GM19035 (cell line): ENCODE results near the gene CCL13.

Experiments
- ATAC-seq: cut with Tn5 transposase; IDR thresholded peaks from one replicate; pipeline ENCODE4 v1.9.1; 2021; ENCODE audit not compliant: unreplicated experiment

CCL13 gene

DNA sequence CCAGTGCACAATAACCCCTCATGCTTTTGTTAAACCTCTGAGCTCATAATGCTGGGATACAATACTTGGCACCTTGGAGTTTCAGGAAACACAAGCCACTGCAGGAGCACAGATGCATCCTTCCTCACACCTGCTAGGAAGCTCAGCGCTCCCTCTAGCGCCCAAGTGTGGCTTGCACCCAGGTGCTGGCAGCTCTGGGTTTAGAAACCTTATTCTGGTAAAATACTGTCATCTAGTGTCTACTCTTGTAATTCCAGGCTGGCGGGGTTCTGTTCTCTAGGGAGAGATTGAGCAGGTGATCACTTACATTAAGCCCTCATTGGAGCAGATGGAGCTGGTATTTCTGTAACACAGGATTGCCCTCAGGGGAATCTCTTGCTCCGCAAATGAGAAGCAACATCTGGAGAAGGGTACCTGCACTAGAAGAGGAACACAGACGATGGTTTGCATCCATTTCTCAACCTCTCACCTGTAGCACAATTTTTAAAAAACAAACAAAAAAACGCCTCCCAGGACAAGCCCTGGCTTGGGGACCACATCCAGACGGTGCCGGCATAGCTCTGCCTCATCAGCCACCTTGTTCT lies 5.3 kb downstream of the CCL13 start:
- peak; percentile 73 for ATAC-seq

DNA sequence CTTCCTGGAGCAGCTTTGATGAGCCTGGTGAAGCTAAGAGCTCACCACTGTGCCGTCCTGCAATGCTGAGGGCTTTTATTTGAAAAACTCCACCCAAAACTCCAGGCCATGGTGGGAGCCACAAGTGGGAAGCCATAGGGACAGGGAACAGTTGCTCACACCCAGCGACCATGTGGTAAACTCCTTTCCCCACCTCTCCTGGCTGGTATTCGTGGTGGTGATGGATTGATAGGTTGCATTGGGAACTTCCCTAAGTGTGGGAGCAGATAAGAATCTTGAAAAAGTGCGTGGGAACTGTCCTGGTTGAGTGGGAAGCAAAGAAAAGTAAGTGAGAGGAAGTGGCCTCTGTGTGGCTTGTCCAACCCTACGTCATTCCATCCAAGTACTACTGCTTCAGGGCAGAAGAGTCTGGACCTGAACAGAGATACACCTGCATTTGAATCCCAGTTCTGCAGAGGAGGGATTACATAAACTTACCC lies 6.9 kb downstream of the CCL13 start, which contains the start of gene CCL1:
TSS of gene CCL1 (minus strand) at position 51 of the 479 bp plus-strand sequence. CDS start 72 bp downstream, outside the sequence.
- ATAC-seq, result no peak

DNA sequence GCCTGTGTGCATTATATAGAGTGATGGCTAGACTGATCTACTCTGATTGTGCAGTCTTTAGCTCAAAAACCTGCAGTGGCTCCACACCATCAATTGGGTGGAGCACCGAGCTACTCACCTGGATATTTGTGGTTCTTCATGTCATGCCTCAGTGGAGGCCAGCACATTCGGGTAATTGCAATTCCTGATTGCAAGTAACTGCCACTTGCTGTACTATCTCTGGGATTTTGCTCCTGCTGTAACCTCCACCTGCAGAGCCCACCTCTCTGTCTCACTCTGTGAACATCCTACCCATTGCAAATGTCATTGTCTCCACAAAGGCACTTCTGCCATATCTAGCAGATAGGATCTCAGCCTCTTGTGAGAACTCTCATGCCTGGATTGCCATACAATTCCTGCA lies 8.5 kb downstream of the CCL13 start:
- ATAC-seq, result no peak

DNA sequence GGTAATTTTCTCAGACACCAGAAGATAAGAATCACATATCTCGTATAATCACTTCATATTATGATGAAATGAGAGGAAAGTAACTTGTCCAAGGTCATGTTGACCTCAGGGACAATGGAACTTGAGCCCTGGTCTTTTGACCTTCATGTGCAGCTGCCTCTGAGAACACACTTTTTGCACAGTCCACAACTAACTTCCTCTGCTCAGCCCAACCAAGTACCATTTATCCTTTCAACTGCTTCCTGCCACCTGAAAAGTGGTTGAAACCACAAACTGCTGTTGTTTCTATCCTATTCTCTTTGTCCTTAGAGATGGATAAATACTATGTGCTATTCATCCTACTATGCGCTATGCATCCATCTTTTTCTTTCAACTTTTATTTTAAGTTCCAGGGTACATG lies 9.1 kb downstream of the CCL13 start:
- no peak for ATAC-seq

DNA sequence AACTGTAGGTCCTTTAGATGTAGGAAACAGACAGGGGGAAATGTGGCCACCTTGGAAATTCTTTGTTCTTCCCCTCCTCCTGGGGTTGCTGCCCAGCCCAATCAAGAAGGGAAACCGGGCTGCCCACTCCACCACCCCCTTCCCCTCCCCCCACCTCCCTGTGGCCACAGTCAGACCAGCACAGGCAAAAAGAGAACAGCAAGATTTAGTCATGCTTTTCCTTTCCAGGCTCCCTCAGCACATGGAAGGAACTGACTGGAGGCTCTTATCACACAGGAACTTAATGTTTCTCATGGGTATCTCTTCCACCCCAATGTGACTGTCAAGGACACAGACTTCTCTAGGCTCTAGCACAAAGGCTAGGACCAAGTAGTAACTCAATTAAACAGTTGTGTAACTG lies 9.7 kb downstream of the CCL13 start:
- ATAC-seq, result no peak

DNA sequence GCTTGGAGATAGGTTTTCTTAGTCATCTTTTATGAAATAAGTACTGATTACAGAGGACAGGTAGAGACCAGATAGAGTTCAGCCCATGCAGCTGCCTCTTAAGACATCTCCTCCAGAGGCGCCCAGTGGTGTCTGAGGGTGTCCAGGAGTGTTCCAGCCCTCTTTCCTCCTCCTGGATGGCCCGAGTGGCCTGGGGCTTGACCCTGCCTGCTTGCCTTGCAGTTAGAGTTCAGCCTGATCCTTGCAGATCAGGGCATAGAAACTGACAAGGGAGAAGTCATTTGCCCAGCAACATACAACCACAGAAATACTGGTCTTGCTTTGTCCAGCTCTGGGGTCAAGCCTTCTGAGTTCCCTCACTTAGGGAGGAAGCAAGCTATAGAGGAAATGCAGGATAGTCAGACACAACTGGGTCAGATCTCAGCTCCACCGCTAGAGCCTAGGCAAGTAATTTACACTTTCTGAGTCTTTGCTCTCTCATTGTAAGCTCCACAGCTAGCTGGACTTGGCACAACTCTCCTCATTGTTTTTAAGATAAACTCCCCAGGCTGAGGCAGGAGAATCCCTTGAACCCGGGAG lies 10.3 kb downstream of the CCL13 start:
- no peak for ATAC-seq

DNA sequence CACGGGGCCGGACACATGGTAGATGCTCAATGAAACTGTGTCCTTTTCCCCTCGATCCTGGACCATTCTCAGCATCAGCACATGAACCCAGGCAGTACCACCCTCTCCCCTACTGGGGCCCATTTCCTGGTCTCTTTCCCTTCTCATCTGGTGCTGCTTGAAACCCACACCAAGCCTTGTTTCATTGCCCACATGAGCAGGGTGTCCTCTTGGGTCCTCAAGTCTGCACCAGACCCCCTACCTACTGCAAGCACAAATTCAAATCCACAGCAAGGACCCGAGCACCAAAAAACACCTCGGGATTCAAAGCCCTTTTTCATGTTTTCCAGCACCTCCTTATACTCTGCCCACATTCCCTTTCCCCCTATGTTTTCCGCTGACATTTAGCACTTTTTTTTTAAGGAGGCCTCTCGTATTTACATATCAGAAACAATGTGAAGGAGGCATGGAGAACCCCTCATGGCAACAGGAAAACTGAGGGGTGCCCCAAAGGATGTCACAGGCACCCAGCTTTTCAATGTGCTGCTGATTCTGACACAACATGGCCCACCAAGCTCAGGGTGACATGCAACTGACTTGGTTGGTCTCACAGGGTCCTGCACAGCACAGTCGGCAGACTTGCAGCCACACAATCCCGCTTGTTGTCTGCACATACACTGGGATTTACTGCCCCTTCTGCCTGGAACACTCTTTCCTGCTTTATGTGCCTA lies 11.4 kb downstream of the CCL13 start:
- no peak for ATAC-seq

DNA sequence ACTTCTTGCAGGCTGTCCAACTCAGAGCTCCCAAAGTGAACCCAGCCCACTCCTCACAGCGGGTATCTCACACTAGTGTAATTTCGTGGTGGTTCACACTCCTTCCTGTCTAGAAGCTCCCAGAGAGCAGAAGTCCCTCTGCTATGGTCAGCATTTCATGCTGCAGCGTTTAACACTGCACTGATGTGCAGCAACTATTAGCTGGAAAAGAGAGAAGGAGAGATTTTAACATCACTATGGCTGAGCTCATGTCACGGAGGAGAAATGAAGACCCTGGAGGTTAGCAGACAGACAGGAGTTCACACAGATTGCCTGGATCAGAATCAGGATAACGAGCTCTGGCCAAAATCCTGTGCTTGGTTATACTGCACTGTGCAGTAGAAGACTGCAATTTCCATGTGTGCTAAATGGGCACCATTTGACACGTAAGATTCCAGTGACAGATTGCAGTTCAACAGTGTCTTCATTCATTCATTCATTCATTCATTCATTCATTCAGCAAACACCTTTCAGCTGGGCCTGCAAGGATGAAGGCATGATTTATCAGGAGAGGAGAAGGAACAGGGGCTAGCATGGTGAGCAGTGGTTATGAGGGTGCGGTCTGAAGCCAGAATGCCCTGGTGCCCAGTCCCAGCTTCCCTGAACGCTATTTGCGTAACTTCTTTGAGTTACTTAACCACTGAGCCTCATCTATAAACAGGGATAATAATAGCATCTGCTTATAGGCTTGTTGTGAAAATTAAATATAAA lies 12.1 kb downstream of the CCL13 start:
- ATAC-seq, result no peak

DNA sequence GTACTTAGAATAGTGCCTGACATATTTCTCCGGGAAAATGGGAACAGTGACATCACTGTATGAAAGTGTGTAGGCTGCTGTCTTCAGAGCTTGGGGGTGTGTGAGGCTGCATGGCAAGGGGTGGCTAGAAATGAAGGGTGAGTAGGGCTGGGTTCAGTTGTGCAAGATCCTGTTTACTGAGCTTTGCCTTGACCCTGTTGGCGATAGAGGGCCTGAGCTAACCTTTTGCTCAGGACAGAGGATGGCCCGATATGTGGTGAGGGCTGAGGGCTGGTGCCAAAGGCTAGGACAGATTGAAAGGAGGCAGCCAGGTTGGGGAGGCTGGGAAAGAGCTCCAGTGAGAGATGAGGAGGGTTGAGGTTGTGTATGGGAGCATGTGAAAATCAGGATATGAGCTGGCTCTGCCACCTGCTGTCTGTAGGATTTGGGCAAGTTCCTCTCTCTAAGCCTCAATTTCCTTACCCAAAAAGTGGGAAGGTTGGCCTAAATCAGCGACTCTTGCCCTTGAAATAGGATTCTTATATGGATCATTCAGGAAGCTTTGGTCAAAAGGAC lies 12.7 kb downstream of the CCL13 start:
- no peak for ATAC-seq

DNA sequence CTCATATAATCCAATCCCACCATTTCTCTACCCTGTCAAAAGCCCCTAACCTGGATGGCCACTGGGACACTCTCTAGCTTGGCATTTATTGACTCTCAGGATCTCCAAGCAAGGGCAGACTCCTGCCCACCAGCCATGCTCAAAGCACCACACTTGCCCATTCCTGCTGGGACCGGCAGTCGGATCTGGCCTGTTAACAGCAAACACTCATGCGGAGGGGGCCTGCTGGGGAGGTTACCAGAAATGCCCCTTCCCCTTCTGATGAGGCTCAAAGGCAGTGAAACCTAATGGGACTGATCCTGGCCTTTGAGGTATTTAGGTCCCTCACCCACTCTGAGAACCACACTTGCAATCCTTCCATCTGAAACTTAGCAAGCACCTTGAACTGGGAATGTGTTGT lies 13.3 kb downstream of the CCL13 start:
- ATAC-seq, result no peak

DNA sequence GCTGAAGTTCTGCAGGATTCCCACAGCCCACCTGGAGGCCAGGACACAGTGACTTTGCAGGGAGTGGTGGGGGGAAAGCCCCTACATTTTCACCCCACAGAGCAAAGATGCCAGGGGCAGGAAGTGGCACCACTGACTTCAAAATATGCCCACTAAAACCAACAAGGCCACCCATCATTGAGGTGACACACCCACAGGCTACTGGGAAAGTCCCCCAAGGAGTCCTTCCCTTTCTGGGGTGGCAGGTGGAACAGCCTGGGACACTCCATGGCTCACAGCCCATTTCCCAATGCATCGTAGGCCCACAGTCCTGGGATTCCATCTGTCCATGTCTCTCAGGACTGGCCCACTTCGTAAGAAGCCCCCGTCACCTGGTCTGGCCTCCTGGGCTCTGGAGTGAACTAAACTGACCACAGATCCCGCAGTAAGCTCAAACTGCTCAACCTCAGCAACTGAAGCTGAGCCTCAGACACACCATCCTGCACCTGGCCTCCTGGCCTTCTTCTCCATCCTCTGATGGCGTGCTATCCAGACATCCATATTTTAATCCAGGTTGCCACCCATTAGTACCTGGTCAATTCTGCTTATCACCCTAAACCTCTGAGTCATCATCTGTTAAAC lies 14.2 kb downstream of the CCL13 start:
- ATAC-seq, result no peak

DNA sequence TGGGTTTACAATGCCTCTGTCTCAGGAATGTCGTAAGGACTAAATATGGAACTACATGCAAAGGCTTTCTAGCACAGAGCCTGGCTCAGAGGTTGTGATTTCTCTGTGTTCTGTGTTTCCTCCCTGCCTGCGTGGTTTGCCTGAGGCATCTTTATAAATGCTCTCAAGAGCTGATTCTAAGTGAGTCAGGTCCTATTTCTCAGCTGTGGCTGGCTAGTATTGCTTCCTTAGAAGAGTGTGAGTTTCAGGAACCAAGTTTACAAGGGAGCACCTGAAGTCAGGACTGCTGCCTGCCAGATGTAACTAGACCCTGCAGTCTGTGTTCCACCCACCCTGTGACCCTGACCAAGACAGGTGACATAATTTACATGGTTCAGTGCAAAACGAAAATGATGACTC lies 14.7 kb downstream of the CCL13 start:
- ATAC-seq, result no peak

DNA sequence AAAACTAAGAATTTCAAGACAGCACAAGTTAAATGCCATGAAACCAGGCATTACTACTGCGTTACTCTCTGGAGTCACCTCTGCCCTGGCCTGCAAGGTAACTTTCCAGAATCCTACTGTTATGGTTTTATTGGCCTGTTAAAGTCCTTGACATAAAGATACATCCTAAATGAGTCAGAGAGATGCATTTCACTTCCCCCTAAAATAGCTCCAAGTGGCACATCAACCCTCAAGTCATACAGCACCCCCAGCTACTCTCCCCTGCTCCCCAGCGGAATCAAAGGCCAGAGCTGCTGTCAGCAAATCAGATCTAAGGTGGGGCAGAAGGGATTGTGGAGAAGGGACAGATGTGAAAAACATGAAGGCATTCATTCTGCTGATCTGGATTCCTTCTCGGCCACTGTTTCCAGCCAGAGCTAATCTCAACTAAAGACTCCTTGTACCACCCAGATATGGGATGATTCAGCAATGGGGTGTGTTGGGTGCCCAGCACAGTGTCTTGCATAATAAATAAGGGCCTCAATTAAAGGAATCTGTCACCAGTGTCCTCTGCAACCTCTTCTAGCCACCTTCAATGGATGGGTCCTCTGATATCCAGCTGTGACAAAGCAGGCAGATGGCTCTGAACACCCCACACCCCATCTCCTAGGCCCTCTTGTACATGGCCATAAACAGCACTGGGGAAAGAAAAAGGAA lies 15.3 kb downstream of the CCL13 start:
- no peak for ATAC-seq

DNA sequence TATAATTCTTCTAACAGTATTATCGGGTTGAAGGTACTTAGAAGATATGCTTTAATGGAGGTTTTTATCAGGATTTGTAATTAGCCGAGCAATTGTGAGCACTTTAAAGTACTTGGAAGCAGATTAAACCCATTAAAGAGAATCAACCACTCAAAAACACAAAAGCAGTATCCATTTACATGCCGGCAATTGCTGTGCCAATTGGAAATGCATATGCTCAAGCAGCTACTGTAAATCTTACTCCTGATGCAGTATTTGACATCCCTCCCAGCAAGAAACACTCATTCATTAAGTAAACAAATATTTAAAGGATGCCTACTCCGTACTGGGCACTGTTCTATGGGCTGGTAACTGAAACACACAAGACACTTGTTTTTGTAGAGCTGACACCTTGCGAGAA lies 18.2 kb downstream of the CCL13 start:
- ATAC-seq, result no peak

DNA sequence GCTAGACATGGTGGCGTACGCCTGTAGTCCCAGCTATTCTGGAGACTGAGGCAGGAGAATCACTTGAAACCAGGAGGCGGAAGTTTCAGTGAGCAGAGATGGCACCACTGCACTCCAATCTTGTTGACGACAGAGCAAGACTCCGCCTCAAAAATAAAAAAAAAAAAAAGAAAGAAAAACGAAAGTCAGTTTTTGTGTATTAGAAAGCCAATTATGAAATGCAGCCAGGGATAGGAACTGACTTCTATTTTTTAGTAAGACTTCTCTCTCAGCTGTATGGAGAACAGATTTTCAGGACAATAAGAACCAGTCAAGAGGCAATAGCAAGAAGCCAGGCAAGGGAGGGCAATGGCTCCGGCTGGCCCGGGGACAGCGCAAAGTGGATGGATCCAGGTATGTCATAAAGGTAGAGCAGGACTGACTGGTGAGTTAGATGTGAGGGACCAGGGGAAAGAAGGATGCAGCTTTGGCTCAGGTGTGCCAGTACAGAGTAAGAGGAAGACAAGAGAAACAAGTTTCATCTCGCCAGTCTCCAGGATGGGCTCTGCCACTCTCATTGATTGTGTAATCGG lies 19.2 kb downstream of the CCL13 start:
- no peak for ATAC-seq

DNA sequence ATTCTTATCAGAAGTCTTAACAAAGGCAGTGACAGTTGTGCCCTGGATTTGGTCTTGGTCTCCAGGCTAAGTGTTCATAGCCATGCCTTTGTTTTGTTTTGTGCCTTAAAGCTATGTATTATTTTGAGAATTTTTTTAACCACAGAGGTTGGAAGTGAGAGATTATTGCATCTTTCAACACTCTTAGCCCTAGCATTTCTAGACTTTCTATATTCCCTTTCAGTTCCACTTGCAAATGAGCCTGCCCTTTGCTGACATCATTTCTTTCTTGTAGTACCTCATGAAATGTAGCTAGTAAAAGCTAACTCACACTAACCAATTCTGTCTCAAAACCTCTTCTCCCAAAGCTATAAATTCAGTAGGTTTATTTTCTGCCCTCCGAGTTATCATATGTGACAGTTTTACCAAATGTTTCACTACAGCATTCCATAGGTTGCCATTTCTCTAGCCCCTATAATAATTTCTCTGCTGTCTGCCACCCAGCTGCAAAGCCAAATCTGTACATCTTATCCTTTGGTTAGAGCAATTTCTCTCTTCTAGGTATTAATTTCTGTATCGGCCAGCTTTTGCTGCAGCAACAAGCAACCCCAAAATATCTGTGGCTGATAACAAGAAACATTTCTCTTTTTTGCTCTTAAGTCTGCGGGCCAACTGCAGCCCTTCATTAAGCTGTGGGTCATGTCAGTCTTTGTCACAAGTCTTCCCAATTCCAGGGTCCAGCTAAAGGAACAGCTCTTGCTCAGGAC lies 21.0 kb downstream of the CCL13 start:
- ATAC-seq, result no peak

DNA sequence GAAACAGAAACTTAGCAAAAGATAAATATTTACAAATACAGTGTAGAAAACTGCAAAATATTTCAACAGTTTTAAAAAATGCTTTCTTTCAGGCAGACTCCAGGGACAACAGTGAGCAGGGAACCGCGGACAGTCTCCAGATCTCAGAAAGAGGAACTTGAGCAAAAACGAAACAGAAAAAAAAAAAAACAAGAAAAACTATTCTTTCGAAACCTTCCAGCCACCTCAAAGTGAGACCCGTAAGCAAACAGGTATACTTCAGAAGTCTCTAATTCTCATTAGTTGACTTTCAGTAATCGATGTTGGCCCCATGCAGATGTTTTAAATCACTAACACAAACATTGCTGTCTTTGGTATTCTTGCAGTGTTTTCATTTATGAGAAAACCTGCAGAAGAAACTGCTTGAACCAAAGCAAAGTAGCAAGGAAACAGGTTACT lies 22.4 kb downstream of the CCL13 start:
- peak; percentile 78 for ATAC-seq

DNA sequence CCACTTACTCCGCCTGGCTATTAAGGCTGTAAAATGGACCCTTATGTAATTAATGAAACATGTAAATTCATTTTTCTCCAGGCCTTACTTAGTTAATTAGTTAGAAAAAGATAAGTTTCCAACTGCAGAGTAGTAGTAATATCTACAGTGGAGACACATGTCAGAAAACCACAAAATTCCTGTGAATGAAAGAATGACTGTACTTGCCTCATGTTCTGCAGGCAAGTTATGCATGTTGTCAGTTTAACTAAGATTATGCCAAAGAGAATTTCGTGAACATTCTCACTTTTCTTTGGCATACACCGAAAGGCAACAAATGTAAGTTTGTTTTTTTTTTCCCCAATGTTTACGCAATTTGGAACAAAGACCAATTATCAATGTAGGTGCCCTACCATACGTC lies 23.6 kb downstream of the CCL13 start:
- no peak for ATAC-seq

DNA sequence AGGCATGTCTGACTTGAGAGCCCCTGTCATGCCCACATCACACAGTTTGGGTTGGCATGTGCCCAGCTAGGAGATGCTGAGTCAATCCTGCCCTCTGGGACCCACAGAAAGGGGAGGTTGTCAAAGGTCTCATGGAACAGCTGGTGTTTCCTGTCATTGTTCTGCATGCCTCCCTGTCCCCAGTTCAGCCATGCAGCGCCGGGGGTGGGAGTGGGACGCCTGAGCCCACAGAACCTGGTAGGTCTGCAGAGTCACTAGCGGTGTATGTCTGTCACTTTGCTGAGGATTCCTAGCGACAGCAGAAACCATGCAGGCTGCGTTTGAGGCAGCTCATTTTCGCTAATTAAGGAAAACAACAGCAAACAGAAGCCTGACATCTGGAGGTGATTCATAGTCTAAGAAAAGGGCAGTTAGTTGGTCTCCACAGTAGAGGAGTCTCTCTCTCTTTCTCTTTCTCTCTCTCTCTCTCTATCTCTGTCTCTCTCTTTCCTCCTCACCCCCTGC lies 26.4 kb downstream of the CCL13 start:
- ATAC-seq, result no peak
